GM21526 (cell line): ENCODE results near the gene SOX6.

Source experiments
- ATAC-seq: cut with Tn5 transposase; IDR thresholded peaks from one replicate; pipeline ENCODE4 v1.9.1; 2021; ENCODE audit warnings: moderate library complexity; ENCODE audit not compliant: unreplicated experiment, low FRiP score

SOX6 gene

DNA sequence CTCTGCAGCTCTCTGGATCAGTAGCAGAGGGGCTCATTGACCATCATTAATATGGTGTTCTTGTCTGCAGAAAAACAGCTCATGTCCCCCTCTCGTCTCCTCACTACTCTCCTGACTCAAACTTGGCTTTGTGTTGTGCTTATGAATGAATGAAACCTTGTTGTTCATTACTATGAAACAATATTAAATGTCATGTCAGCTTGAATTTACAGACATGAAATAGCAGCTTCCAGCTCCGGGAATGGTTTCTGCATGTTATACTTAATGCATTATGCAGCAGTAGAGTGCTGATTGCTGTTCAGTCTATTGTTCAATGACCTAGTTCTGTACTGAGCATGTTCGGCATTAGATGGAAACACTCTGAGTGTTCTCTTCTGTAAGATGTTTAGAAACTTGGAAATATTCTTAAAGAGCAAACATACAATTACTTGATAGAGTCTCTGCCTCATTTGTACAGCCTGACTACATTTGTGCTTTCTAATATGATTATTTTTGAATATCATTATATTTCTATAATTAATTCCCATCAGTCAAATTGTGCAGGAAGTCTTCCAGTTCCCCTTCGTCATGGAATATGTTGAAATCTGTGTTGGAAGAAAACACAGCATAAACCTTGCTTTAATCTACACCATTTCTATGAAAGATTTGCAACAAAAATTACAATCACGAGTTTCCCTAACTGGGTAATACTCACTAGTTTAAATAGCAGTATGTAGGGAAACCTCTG is 340.4 kb downstream of the SOX6 start:
- no peak for ATAC-seq

GRCh38 chr11:16013649-16014275 is 342.6 kb downstream of the SOX6 start:
- ATAC-seq, result no peak

DNA sequence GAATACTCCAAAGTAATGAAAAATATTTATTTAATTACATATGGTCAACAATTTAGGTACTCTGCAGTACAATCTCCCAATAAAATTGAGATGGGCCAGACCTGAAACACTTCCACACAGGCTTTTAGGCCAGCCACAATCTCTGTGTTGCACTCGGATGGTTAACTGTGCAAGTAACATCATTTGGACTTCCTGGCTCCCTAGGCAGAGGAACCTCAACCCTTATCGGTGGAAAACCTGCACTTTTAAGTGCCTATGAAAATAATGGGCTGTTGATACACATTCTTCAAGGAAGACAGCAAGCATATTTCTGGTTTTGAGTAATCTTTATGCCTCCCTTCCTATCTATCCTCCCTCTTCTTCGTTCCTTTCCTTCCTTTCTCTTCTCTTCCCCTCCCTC is 343.1 kb downstream of the SOX6 start:
- ATAC-seq, result no peak

DNA sequence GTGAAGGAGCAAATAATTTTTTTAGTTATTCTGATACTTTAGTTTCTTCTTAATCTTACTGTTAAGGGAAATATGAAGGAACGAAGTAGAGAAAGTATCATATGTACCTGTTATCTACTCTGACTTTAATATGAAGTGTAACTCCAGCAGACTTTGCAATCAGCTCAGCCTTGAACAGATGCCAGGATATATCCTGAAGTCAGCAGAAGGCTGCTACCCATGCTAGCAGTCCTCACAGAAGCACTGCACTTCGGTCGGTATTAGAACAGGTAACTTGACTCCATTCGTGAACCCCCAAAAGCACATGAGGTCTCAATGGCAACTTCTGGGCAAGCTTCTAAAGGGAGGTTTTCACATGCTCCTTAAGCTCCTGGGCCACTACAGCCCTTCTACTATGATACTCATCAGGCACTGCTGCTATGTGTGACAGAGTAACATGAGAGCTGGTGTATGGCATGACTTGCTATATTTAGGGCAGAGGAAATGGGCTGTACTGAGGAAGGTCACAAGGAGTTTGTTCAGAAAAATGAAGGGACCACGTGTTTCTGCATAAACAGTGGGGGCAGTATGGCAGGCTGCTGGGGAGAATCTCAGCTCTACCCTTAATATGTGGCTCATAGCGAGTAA is 344.1 kb downstream of the SOX6 start:
- no peak for ATAC-seq

DNA sequence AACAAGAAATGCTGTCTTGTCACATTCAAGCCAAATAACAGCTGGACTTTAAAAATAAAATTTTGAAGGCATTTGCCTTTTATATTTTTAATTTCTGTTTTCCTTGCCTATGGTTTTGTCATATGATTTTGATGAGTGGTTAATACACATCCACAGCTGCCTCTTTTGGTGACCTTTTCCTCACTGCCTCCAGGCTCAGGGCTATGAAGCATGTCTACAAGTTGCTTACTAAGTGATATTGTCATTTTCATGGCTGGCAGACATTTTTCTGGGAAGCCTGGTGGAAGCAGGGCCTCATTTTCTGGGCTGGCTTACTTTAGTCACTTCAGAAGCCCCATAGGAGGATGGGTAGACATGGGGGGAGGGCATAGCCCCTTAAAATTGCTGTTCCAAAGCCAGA is 344.9 kb downstream of the SOX6 start:
- no peak for ATAC-seq

GRCh38 chr11:16009021-16009420 is 347.3 kb downstream of the SOX6 start:
- ATAC-seq, result no peak

DNA sequence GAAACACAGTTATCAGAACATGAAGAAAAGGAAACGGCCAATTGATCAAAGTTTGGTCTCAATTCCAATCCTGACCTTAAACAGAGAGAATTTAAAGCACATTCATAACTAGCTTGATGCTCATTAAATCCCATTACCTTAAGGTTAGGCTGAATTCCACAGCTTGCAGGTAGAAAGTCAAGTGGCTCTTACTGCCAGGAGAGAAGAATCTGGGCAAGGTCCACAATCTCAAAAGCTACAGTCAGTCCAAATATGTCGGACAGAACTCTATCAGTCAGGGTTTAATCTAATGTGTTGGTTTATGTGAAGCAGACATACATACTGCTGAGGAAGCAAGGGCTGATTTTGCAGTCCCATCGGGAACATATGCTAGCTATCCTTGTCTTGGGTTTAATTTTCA is 348.8 kb downstream of the SOX6 start:
- ATAC-seq, result no peak

DNA sequence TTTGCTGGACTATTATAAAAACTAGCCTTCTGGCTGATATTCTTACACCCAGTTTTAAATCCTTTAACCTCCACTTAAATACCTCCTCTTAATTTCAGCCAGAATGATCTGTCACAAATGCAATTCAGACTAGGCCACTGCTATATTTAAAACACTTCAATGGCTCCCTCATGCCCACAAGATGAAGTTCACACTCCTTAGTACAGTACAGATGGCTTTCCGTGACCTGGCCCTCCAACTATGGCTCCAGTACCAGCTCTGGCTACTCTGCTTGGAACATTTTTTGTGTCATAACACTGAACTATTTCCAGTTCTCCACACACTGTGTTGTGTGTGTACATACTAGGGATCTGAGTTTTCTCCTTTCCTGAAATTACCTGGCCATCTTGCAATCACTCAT is 353.4 kb downstream of the SOX6 start:
- ATAC-seq, result no peak

- ATAC-seq, result no peak
These were observed 354.4 kb downstream of the SOX6 start for GRCh38 chr11:16001899-16002426.

- ATAC-seq, result no peak
These were observed 355.2 kb downstream of the SOX6 start for GRCh38 chr11:16001044-16001568.

- ATAC-seq, result no peak
These were observed 356.3 kb downstream of the SOX6 start for GRCh38 chr11:16000065-16000464.

DNA sequence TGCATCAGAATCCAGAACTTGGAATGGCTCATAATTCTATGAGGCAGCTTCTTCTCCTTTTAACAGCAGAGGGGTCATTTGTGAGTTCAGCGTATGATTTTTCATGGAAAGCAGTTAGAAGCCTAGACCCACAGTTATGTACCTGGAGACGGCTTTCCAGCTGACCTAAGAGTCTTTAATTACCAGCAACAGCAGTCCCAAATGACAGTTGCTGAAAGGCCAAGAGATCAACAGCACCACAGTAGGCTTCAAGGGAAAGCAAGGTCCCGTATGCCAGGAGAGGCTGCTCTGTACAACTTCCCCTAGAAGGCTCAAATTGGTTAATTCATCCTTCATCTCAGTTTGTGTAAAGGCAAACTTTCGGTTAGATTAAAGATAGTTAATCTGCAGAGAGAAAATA is 363.0 kb downstream of the SOX6 start:
- ATAC-seq, result no peak

- no peak for ATAC-seq
These were observed 365.1 kb downstream of the SOX6 start for GRCh38 chr11:15991215-15991614.

GRCh38 chr11:15989685-15990084 is 366.7 kb downstream of the SOX6 start:
- ATAC-seq, result no peak

- no peak for ATAC-seq
These were observed 367.6 kb downstream of the SOX6 start for GRCh38 chr11:15988693-15989231.

DNA sequence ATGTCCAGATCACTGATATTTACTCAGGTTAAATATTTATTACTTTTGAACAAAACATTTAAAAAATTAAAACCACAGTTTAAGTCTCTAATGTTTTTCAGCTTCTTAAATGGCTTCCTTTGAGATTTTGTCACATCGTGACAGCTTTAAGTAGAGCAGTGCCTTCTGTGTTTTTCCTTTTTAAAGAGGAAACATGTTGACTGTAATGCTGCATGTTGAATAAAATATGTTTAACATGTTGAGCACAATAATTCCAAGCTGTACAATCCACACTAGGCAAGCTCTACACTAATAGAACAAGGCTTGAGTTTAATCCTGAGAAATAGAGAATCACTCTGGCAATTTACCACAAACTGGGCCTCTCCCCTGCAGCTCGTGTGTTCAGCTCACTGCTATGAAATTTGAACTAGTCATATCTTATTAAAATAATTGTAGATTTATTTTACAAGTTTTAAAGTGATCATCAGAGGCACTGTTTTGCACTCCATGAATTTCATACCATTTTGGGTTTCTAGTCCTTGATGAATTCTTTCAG is 368.3 kb downstream of the SOX6 start:
- no peak for ATAC-seq

GRCh38 chr11:15987046-15987445 is 369.3 kb downstream of the SOX6 start:
- ATAC-seq, result no peak

DNA sequence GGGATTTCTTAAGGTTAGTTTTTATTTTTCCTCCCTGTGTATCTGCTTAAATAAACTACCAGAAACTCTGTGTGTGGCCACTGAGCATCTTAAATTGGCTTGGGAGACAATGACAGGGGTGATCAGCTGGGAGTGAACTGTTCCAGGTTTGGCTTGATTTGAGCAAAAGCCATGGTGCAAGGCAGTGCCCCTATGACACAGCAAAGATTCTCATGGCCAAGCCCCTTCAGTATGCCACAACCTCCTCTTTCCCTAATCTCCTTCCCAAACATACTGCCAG is 370.5 kb downstream of the SOX6 start:
- no peak for ATAC-seq

GRCh38 chr11:15985127-15985859 is 371.1 kb downstream of the SOX6 start:
- no peak for ATAC-seq

GRCh38 chr11:15981292-15981691 is 375.1 kb downstream of the SOX6 start:
- no peak for ATAC-seq

DNA sequence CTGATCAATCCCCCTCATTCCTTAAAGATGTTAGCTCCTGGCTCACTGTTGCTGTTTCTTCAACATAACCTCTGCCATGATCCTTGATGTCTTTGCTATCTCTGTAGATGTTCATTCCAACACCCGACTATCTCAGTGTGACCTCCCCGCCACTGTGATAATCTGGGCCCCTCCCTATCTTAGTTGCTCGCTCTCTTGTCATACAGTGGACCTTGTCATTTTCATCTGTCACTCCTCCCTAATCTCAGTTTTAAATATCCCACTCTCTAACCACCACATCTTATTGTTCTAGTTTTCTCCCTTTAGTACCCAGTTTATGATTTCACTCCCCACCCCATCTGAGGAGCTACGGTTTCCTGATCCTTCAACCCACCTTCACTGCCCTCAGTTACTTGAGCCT is 379.2 kb downstream of the SOX6 start:
- ATAC-seq, result no peak
